ENCODE measurements around the gene FBN2. TPM values are rescaled to one million over a fixed set of nuclear protein-coding genes. Genes with fewer than 3 reads are reported as not detected.

Gene FBN2
- total RNA-seq, 6 experiments from 2014 or later: 0.06 to 0.98 (median 0.45) TPM

DNA sequence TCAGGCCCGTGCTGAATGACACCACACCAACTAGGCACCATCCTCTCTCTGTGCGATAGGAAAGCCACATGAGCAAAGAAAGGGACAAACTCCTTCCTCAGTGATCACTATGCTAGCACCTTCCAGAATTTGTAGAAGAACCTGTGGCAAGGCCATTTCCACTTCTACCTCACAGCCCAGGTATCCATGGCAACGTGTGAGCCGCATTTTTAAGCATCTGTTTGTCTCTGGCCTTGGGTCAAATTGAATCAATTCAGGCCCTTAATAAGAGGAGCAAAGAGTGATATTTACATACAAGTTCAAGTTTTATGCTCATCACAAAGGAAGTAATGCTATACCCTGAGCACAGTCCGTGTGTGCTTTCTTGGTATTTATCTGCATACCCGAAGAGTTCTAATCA, 275.1 kb downstream of the FBN2 start:
- no peaks in the 10 kb centered on the region for H3K9me3 ChIP-seq
- no peaks in the 10 kb centered on the region for H3K36me3 ChIP-seq
- intact Hi-C loops (cut with DNase I): no loop called here
- WGBS (ENCODE audit: insufficient coverage, low coverage, low lambda C conversion rate, missing lambda C conversion rate): 55% methylated on average over 5 of the region's 6 CpGs
- H3K27me3 ChIP-seq: no peaks in the 10 kb centered on the region
- DNase-seq (no peak), ATAC-seq (no peak)
- H3K4me3 ChIP-seq: no peak overlapping the region
- no peak for TF ChIP-seq CTCF (IDR thresholded peaks at IDR 0.05)
- TF ChIP-seq POLR2A (IDR thresholded peaks at IDR 0.05): no peak
- no peaks in the 10 kb centered on the region for H3K4me1 ChIP-seq
- no peak overlapping the region for H3K27ac ChIP-seq

- no peaks in the 10 kb centered on the region for H3K9me3 ChIP-seq
Measured at GRCh38 chr5:128259607-128260021, 278.4 kb downstream of the FBN2 start.

DNA sequence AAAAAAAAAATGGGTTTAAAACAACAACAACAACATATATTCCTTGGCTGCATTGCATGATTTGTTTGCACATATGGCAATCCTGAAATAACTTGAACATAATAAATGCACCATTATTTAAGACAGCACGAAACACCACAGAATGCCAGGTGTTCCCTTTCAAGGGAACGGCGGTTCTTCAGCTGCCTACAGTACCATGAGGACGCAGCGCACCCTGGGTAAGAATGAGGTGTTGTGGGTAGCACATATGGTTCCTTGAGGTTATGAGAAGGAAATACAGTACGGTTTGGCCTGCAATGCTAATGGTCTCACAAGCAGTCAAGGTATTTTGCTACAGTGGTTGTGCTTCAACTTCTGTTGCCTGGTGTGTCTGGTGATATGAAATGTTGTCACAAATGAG, 279.7 kb downstream of the FBN2 start:
- no peaks in the 10 kb centered on the region for H3K36me3 ChIP-seq
- ATAC-seq (no peak), DNase-seq (no peak)
- no peak overlapping the region for H3K27ac ChIP-seq
- no peak for TF ChIP-seq CTCF (IDR thresholded peaks at IDR 0.05)
- TF ChIP-seq POLR2A (IDR thresholded peaks at IDR 0.05): no peak
- H3K9me3 ChIP-seq: no peaks in the 10 kb centered on the region
- no peaks in the 10 kb centered on the region for H3K27me3 ChIP-seq
- no peak overlapping the region for H3K4me3 ChIP-seq
- 77% methylated on average over 6 of the region's 6 CpGs for WGBS (ENCODE audit: insufficient coverage, low coverage, low lambda C conversion rate, missing lambda C conversion rate)
- H3K4me1 ChIP-seq: no peaks in the 10 kb centered on the region
- intact Hi-C loops (cut with DNase I): no loop called here

More at GRCh38 chr5:128259607-128260021, 278.4 kb downstream of the FBN2 start:
- no peak overlapping the region for H3K27ac ChIP-seq
- 51% methylated on average over 7 of the region's 11 CpGs for WGBS (ENCODE audit: insufficient coverage, low coverage, low lambda C conversion rate, missing lambda C conversion rate)
- H3K4me1 ChIP-seq: no peaks in the 10 kb centered on the region
- no peak for ATAC-seq
- TF ChIP-seq POLR2A (IDR thresholded peaks at IDR 0.05): no peak
- no peak for TF ChIP-seq CTCF (IDR thresholded peaks at IDR 0.05)
- H3K27me3 ChIP-seq: no peaks in the 10 kb centered on the region
- H3K4me3 ChIP-seq: no peak overlapping the region
- intact Hi-C loops (cut with DNase I): no loop called here
- no peak for DNase-seq
- H3K36me3 ChIP-seq: no peaks in the 10 kb centered on the region

- Histone ChIP-seq H3K4me1 (no peaks in the 10 kb centered on the region), H3K27me3 (no peaks in the 10 kb centered on the region), H3K36me3 (no peaks in the 10 kb centered on the region), H3K9me3 (no peaks in the 10 kb centered on the region), H3K4me3 (no peak overlapping the region), H3K27ac (no peak overlapping the region)
- no peak for TF ChIP-seq POLR2A (IDR thresholded peaks at IDR 0.05)
- TF ChIP-seq CTCF (IDR thresholded peaks at IDR 0.05): no peak
- DNase-seq (no peak), ATAC-seq (no peak)
- 47% methylated on average over 2 of the region's 2 CpGs for WGBS (ENCODE audit: insufficient coverage, low coverage, low lambda C conversion rate, missing lambda C conversion rate)
- intact Hi-C loops (cut with DNase I): no loop called here
Measured at GRCh38 chr5:128257076-128257475, 281.0 kb downstream of the FBN2 start.

DNA sequence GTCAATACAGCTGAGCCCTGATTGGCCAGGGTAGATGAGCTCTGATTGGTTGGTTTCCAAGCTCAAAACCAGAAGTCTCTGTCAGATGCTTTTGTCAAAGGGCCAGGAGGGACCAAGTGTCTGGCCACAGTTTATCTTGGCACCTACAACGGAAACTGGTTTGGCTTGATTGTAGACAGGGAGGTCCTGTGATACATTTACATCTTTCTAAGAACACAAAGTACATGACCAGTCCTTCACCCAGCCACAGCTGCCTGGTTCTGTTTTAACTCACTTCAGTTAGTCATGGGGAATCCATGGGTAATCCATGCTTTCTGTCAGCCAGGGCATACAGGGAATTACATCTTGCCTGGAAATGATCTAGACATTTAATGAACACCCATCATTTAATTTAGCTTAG, 283.3 kb downstream of the FBN2 start:
- ATAC-seq: no peak
- WGBS (ENCODE audit: insufficient coverage, low coverage, low lambda C conversion rate, missing lambda C conversion rate): 17% methylated on average over 1 of the region's 1 CpG
- no peak for DNase-seq
- Histone ChIP-seq H3K27ac (no peak overlapping the region), H3K4me3 (no peak overlapping the region), H3K36me3 (no peaks in the 10 kb centered on the region), H3K4me1 (no peaks in the 10 kb centered on the region), H3K27me3 (no peaks in the 10 kb centered on the region), H3K9me3 (no peaks in the 10 kb centered on the region)
- TF ChIP-seq CTCF (IDR thresholded peaks at IDR 0.05): no peak
- no peak for TF ChIP-seq POLR2A (IDR thresholded peaks at IDR 0.05)
- intact Hi-C loops (cut with DNase I): no loop called here
